Body of pancreas (tissue), 4 donors: Measurements from ENCODE around the gene ECHS1. TPM values are rescaled to one million over a fixed set of nuclear protein-coding genes. Genes with fewer than 3 reads are reported as not detected.

ENCODE experiments used
- ATAC-seq: fragments of 150-250 bp; one replicate; pipeline ENCODE4 v1.9.1; 2016
- DNase-seq, 4 donors: peaks; one replicate each; pipeline ENCODE4 v3.0.0-alpha.2; 2019
- H3K27ac ChIP-seq, 4 donors: fragments of 200-600 bp; sonication (generic); 1 replicate in 3 of 4; 2 replicates in 1 of 4; pipeline versions ENCODE4 v1.5.1 to v1.6.1; 2016 to 2019; ENCODE audit warnings: mild to moderate bottlenecking in 1 of 4, mixed read lengths in 1 of 4, moderate library complexity in 1 of 4
- H3K27me3 ChIP-seq, 2 donors: fragments of 200-600 bp; sonication (generic); one replicate each; pipeline ENCODE4 v1.6.0; 2016; ENCODE audit warnings: mild to moderate bottlenecking in 1 of 2
- H3K36me3 ChIP-seq, 2 donors: fragments of 200-600 bp; sonication (generic); replicated peaks in 1 of 2; 2 replicates each; pipeline ENCODE4 v1.5.1; 2016; ENCODE audit warnings: low read depth in 2 of 2; ENCODE audit not compliant: insufficient read depth in 1 of 2
- H3K4me1 ChIP-seq: fragments of 200-600 bp; sonication (generic); one replicate; pipeline ENCODE4 v1.6.0; 2016
- H3K4me3 ChIP-seq, 2 donors: fragments of 200-600 bp; sonication (generic); 1 replicate in 1 of 2; 2 replicates in 1 of 2; pipeline ENCODE4 v1.5.1; 2016 to 2019
- H3K9me3 ChIP-seq, 3 donors: fragments of 200-600 bp; sonication (generic); 1 replicate in 2 of 3; 2 replicates in 1 of 3; pipeline ENCODE4 v1.5.1; 2016
- CTCF ChIP-seq, 7 experiments: fragments of 450-650 bp in 4 of 7; fragments of 200-600 bp in 3 of 7; sonication (generic) in 3 of 7; IDR thresholded peaks; one replicate each; pipeline ENCODE4 v1.5.1; 2016 to 2019; ENCODE audit warnings: antibody characterized with exemption in 7 of 7
- POLR2A ChIP-seq, 3 donors: fragments of 450-650 bp; IDR thresholded peaks; one replicate each; pipeline ENCODE4 v1.6.1; 2016; ENCODE audit warnings: antibody characterized with exemption in 3 of 3, mild to moderate bottlenecking in 2 of 3
- WGBS, 2 donors: methylation state at CpG; one replicate each; pipeline ENCODE4 v1.1.5; 2017; 5-methylcytosine and 5-hydroxymethylcytosine counted together
- intact Hi-C: fragments of 100-400 bp; cut with DNase I; formaldehyde crosslinking; loops from one replicate; pipeline ENCODE4 v1.15.1; 2023
- total RNA-seq, 2 donors: library from RNA; depleted of rRNA; stranded (reverse); fragments of >200 nt; gene quantifications; one replicate each; pipeline ENCODE4 v1.1.0, GENCODE V29; 2016

ECHS1 gene
- total RNA-seq, 2 donors from 2014 or later, result 44.4 to 71.9 TPM

- TF ChIP-seq CTCF (IDR thresholded peaks at IDR 0.05), result no peak
- TF ChIP-seq POLR2A (IDR thresholded peaks at IDR 0.05), result no peak
- WGBS, 2 donors, result 61 to 72% methylated on average over 7 to 11 of the region's 11 CpGs
These were observed 26.7 kb downstream of the ECHS1 start for GRCh38 chr10:133346413-133346812.

DNA sequence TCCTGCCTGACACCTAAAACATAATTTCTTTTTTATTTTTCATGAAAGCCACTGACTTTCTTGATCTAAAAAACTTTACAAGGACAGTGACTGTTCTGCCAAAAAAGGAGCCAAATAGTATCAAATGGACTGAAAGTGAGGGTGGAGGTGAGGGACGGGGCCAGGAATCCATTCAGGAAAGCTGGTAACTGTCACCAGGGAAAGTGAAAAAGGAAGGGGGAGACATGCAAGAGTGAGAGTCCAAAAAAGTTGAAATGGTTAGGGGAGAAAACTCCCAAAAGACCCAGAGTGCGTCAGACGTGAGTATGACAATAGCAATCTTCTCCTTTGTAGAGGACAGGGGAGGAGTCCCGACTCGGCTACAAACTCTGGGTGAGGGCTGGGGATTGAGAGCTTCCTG, 28.9 kb downstream of the ECHS1 start:
- H3K27me3 ChIP-seq, result no peaks in the 10 kb centered on the region
- H3K4me1 ChIP-seq, result no peaks in the 10 kb centered on the region
- H3K36me3 ChIP-seq, result no peaks in the 10 kb centered on the region
- H3K9me3 ChIP-seq, result no peaks in the 10 kb centered on the region
- TF ChIP-seq POLR2A (IDR thresholded peaks at IDR 0.05), result no peak
- TF ChIP-seq CTCF (IDR thresholded peaks at IDR 0.05), result no peak
- ATAC-seq (no peak), DNase-seq (no peak)
- H3K4me3 ChIP-seq, result no peak overlapping the region
- no peak overlapping the region for H3K27ac ChIP-seq
- intact Hi-C loops, result no loop called here
- WGBS, 2 donors, result 55 to 56% methylated on average over 5 of the region's 5 CpGs

More at GRCh38 chr10:133346413-133346812, 26.7 kb downstream of the ECHS1 start:
- ATAC-seq (no peak), DNase-seq (no peak)
- no peak overlapping the region for H3K4me3 ChIP-seq
- no peaks in the 10 kb centered on the region for H3K27me3 ChIP-seq
- H3K27ac ChIP-seq, result no peak overlapping the region
- no peaks in the 10 kb centered on the region for H3K36me3 ChIP-seq
- H3K4me1 ChIP-seq, result no peaks in the 10 kb centered on the region
- H3K9me3 ChIP-seq, result no peaks in the 10 kb centered on the region
- intact Hi-C loops, result no loop called here

- DNase-seq, result no peak
- Histone ChIP-seq H3K36me3 (no peaks in the 10 kb centered on the region), H3K27ac (no peak overlapping the region), H3K4me3 (no peak overlapping the region), H3K4me1 (no peaks in the 10 kb centered on the region), H3K27me3 (no peaks in the 10 kb centered on the region), H3K9me3 (no peaks in the 10 kb centered on the region)
- intact Hi-C loops, result no loop called here
- no peak for ATAC-seq
- TF ChIP-seq POLR2A (IDR thresholded peaks at IDR 0.05) (no peak), CTCF (IDR thresholded peaks at IDR 0.05) (no peak)
- 50 to 61% methylated on average over 9 of the region's 9 CpGs for WGBS, 2 donors
These were observed 29.6 kb downstream of the ECHS1 start for GRCh38 chr10:133343558-133343957.

DNA sequence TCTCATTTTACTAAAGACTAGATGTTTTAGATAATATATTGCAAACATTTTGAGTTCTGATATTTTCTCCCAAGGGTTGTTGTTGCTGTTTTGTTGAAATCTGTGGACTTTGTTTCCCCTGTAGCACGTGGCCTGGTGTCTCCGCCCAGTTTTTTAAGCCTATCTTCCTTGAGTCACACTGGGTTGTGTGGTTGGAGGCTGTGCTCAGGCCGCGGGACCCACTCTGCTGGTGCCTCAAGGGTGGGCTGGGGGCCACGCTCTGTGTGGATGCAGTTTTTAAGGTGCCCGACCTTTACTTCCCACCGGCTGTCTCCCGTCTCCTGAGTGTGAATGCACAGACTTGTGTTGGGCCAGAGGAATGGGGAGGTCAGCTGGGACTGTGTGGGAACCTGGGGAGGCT, 30.2 kb downstream of the ECHS1 start:
- H3K27ac ChIP-seq, result no peak overlapping the region
- H3K4me3 ChIP-seq, result no peak overlapping the region
- WGBS, 2 donors, result 70 to 73% methylated on average over 8 of the region's 8 CpGs
- H3K27me3 ChIP-seq, result no peaks in the 10 kb centered on the region
- TF ChIP-seq POLR2A (IDR thresholded peaks at IDR 0.05) (no peak), CTCF (IDR thresholded peaks at IDR 0.05) (no peak)
- H3K36me3 ChIP-seq, result no peaks in the 10 kb centered on the region
- H3K4me1 ChIP-seq, result no peaks in the 10 kb centered on the region
- ATAC-seq (no peak), DNase-seq (no peak)
- intact Hi-C loops, result no loop called here
- H3K9me3 ChIP-seq, result no peaks in the 10 kb centered on the region

GRCh38 chr10:133341983-133342382, 31.2 kb downstream of the ECHS1 start:
- Histone ChIP-seq H3K4me1 (no peaks in the 10 kb centered on the region), H3K9me3 (no peaks in the 10 kb centered on the region), H3K4me3 (no peak overlapping the region), H3K27me3 (peaks cover 0 to 3% of the 10 kb centered on the region in 2 donors), H3K27ac (no peak overlapping the region), H3K36me3 (no peaks in the 10 kb centered on the region)
- intact Hi-C loops, result no loop called here
- WGBS, 2 donors, result 69 to 81% methylated on average over 4 of the region's 4 CpGs
- TF ChIP-seq POLR2A (IDR thresholded peaks at IDR 0.05), result no peak
- TF ChIP-seq CTCF (IDR thresholded peaks at IDR 0.05), result no peak
- DNase-seq, result no peak
- ATAC-seq, result no peak
